Dermis blood vessel endothelial cell (primary cell): ENCODE results near the gene TMC1. TPM values are rescaled to one million over a fixed set of nuclear protein-coding genes. Genes with fewer than 3 reads are reported as not detected.
"Not testable (repeated sequence)": the region's sequence is repeated elsewhere in the genome, so short reads cannot be mapped to it uniquely, and the experiment has no call there.

Experiments used
- DNase-seq: peaks from one replicate; pipeline ENCODE4 v3.0.0; 2010
- total RNA-seq: library from RNA; depleted of rRNA; stranded (reverse); fragments of >200 nt; gene quantifications from 2 replicates; pipeline ENCODE4 v1.2.3, GENCODE V29; 2014

TMC1 gene
- 0.74 and 3.4 TPM in 2 replicates for total RNA-seq

GRCh38 chr9:72521416-72521815 lies at the start of gene TMC1:
TSS of gene TMC1 (plus strand) at chr9:72521608. CDS start at chr9:72648649, 127,041 bp downstream.
- not testable (repeated sequence) for DNase-seq

GRCh38 chr9:72473474-72474261 lies 47.7 kb upstream of the TMC1 start:
- peak; percentile 65 for DNase-seq

- DNase-seq = no peak
These were observed 46.7 kb upstream of the TMC1 start for GRCh38 chr9:72474676-72475075.

GRCh38 chr9:72476100-72476499 lies 45.3 kb upstream of the TMC1 start:
- DNase-seq = no peak

GRCh38 chr9:72476617-72477437 lies 44.6 kb upstream of the TMC1 start:
- DNase-seq = peak; percentile 72

- DNase-seq = peak; percentile 89
These were observed 43.4 kb upstream of the TMC1 start for GRCh38 chr9:72477930-72478518.

GRCh38 chr9:72478966-72479365 lies 42.4 kb upstream of the TMC1 start:
- peak; percentile 80 for DNase-seq

GRCh38 chr9:72480261-72480660 lies 41.1 kb upstream of the TMC1 start:
- not testable (repeated sequence) for DNase-seq

GRCh38 chr9:72480921-72481320 lies 40.5 kb upstream of the TMC1 start:
- DNase-seq = no peak

- DNase-seq = no peak
These were observed 35.4 kb upstream of the TMC1 start for GRCh38 chr9:72485821-72486593.

GRCh38 chr9:72486594-72486955 lies 34.8 kb upstream of the TMC1 start:
- no peak for DNase-seq

GRCh38 chr9:72487665-72488064 lies 33.7 kb upstream of the TMC1 start:
- not testable (repeated sequence) for DNase-seq

GRCh38 chr9:72489986-72490385 lies 31.4 kb upstream of the TMC1 start:
- DNase-seq = no peak

- no peak for DNase-seq
These were observed 30.2 kb upstream of the TMC1 start for GRCh38 chr9:72491242-72491641.

GRCh38 chr9:72494051-72494450 lies 27.4 kb upstream of the TMC1 start:
- DNase-seq = no peak

GRCh38 chr9:72497447-72498046 lies 23.9 kb upstream of the TMC1 start:
- DNase-seq = no peak

GRCh38 chr9:72506615-72507014 lies 14.8 kb upstream of the TMC1 start:
- no peak for DNase-seq

GRCh38 chr9:72509053-72509452 lies 12.4 kb upstream of the TMC1 start:
- DNase-seq = no peak

GRCh38 chr9:72509635-72510034 lies 11.8 kb upstream of the TMC1 start:
- DNase-seq = peak; percentile 39

GRCh38 chr9:72521011-72521410 lies 397 bp upstream of the TMC1 start:
- not testable (repeated sequence) for DNase-seq

- peak; percentile 100 for DNase-seq
These were observed 3.6 kb downstream of the TMC1 start for GRCh38 chr9:72524820-72525540.
